Neural cell (in vitro differentiated cells): ENCODE measurements around the gene PRKG1. TPM values are rescaled to one million over a fixed set of nuclear protein-coding genes. Genes with fewer than 3 reads are reported as not detected.

Experiments used
- H2AFZ ChIP-seq: fragments of 200-600, 300-800 bp; sonication (generic), shearing (Covaris generic); 2 replicates; pipeline ENCODE4 v1.6.0; 2014; ENCODE audit warnings: low read depth, mild to moderate bottlenecking, antibody characterized with exemption, low read length, moderate library complexity
- H3F3A ChIP-seq: fragments of 200-600 bp; shearing (Covaris generic); 2 replicates; pipeline ENCODE4 v1.6.1; 2016; ENCODE audit warnings: mild to moderate bottlenecking, moderate library complexity, mixed read lengths, antibody characterized with exemption, low read length; ENCODE audit not compliant: insufficient read depth, poor library complexity, severe bottlenecking
- H3K27ac ChIP-seq: fragments of 200-600, 300-800 bp; sonication (generic), shearing (Covaris generic); 2 replicates; pipeline ENCODE4 v1.5.1; 2014; ENCODE audit warnings: mild to moderate bottlenecking, low read length, moderate library complexity
- H3K27me3 ChIP-seq: fragments of 300-800, 200-600 bp; sonication (generic), shearing (Covaris generic); 2 replicates; pipeline ENCODE4 v1.6.0; 2014; ENCODE audit warnings: mild to moderate bottlenecking, low read depth, low read length, moderate library complexity; ENCODE audit not compliant: insufficient read depth
- H3K36me3 ChIP-seq: fragments of 300-800, 200-600 bp; sonication (generic), shearing (Covaris generic); 2 replicates; pipeline ENCODE4 v1.5.1; 2014; ENCODE audit warnings: mild to moderate bottlenecking, antibody characterized with exemption, low read length, moderate library complexity; ENCODE audit not compliant: insufficient read depth
- H3K4me2 ChIP-seq: fragments of 300-800, 200-600 bp; sonication (generic), shearing (Covaris generic); 2 replicates; pipeline ENCODE4 v1.6.0; 2014; ENCODE audit warnings: mild to moderate bottlenecking, low read length
- H3K4me3 ChIP-seq: fragments of 300-800, 200-600 bp; sonication (generic), shearing (Covaris generic); 2 replicates; pipeline ENCODE4 v1.5.1; 2014; ENCODE audit warnings: mild to moderate bottlenecking, low read length, moderate library complexity
- H3K79me2 ChIP-seq: fragments of 200-600 bp; shearing (Covaris generic); replicated peaks from 2 replicates; pipeline ENCODE4 v1.6.0; 2014; ENCODE audit warnings: mild to moderate bottlenecking, low read length, moderate library complexity; ENCODE audit not compliant: insufficient read depth
- H3K9ac ChIP-seq: fragments of 300-800, 200-600 bp; sonication (generic), shearing (Covaris generic); 2 replicates; pipeline ENCODE4 v1.6.1; 2016; ENCODE audit warnings: mild to moderate bottlenecking, low read length, mixed read lengths
- H3K9me2 ChIP-seq: fragments of 200-600 bp; shearing (Covaris generic); 2 replicates; pipeline ENCODE4 v1.6.1; 2016; ENCODE audit warnings: mild to moderate bottlenecking, low read length, mixed read lengths; ENCODE audit not compliant: insufficient read depth
- H3K9me3 ChIP-seq: fragments of 200-600, 300-800 bp; sonication (generic), shearing (Covaris generic); 2 replicates; pipeline ENCODE4 v1.6.1; 2016; ENCODE audit warnings: mild to moderate bottlenecking, mixed run types, low read length, moderate library complexity, mixed read lengths
- H4K20me1 ChIP-seq: fragments of 200-600 bp; shearing (Covaris generic); 2 replicates; pipeline ENCODE4 v1.6.1; 2016; ENCODE audit warnings: mild to moderate bottlenecking, mixed run types; ENCODE audit not compliant: insufficient read depth
- EP300 ChIP-seq: fragments of 450-650 bp; conservative IDR thresholded peaks from 2 replicates; pipeline ENCODE4 v1.6.1; 2014; ENCODE audit warnings: antibody characterized with exemption, mild to moderate bottlenecking, moderate library complexity; ENCODE audit not compliant: poor library complexity, severe bottlenecking
- EZH2 ChIP-seq: fragments of 200-600, 300-800 bp; shearing (Covaris generic), sonication (generic); IDR thresholded peaks from 2 replicates; pipeline ENCODE4 v1.6.1; 2014; ENCODE audit warnings: antibody characterized with exemption, low read length, borderline replicate concordance, mild to moderate bottlenecking; ENCODE audit not compliant: insufficient read depth, poor library complexity, severe bottlenecking
- MXI1 ChIP-seq: fragments of 450-650 bp; conservative IDR thresholded peaks from 2 replicates; pipeline ENCODE4 v1.6.1; 2014; ENCODE audit warnings: antibody characterized with exemption, mild to moderate bottlenecking; ENCODE audit not compliant: poor library complexity, severe bottlenecking
- POLR2AphosphoS5 ChIP-seq: IDR thresholded peaks from 2 replicates; pipeline ENCODE4 v1.6.1; 2012
- RAD21 ChIP-seq: fragments of 450-650 bp; conservative IDR thresholded peaks from 2 replicates; pipeline ENCODE4 v1.6.1; 2014; ENCODE audit warnings: antibody characterized with exemption, mild to moderate bottlenecking, moderate library complexity
- SMC3 ChIP-seq: fragments of 450-650 bp; conservative IDR thresholded peaks from 2 replicates; pipeline ENCODE4 v1.6.1; 2014; ENCODE audit warnings: antibody characterized with exemption, mild to moderate bottlenecking, moderate library complexity; ENCODE audit not compliant: poor library complexity
- TAF1 ChIP-seq: IDR thresholded peaks from 2 replicates; pipeline ENCODE4 v1.6.1; 2012; ENCODE audit warnings: low read depth
- polyA plus RNA-seq: library from polyadenylated mRNA; depleted of rRNA; stranded (reverse); fragments of >200 nt; gene quantifications from 2 replicates; pipeline ENCODE4 v1.2.3, GENCODE V29; 2014
- TF ChIP-seq, protein P1 (sequence below): fragments of 450-650 bp; IDR thresholded peaks from 2 replicates; pipeline ENCODE4 v1.5.1; 2014; ENCODE audit warnings: antibody characterized with exemption, mild to moderate bottlenecking, moderate library complexity; ENCODE audit not compliant: poor library complexity, severe bottlenecking
- TF ChIP-seq, protein P2 (sequence below): IDR thresholded peaks from 2 replicates; pipeline ENCODE4 v1.6.1; 2012; ENCODE audit warnings: borderline replicate concordance

Gene PRKG1
- polyA plus RNA-seq, 1 donor from 2014 or later = 2.2 TPM

DNA sequence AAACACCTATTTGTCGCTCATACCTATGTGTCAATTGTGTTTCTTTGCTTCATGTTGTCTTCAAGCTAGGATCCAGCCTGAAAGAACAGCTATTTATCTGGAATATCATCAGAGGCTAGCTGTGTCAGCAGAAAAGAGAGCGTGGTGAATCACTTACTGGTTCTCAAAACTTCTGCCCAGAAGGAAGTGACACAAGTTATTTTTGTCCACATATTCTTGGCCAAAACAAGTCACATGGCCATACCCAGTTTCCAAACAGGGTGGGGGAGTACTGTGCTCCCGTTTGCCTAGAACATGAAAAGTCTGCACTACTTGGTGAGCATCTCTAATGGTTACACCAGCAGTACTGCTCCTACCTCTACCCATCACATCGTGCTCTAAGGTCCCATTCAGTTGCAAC is 786.0 kb downstream of the PRKG1 start:
- no peak overlapping the region for H3K4me2 ChIP-seq
- no peaks in the 10 kb centered on the region for H3F3A ChIP-seq
- H3K9me3 ChIP-seq = no peaks in the 10 kb centered on the region
- H4K20me1 ChIP-seq = no peaks in the 10 kb centered on the region
- no peak overlapping the region for H2AFZ ChIP-seq
- H3K4me3 ChIP-seq = no peak overlapping the region
- H3K36me3 ChIP-seq = no peaks in the 10 kb centered on the region
- H3K79me2 ChIP-seq = no peaks in the 10 kb centered on the region
- no peaks in the 10 kb centered on the region for H3K9me2 ChIP-seq
- no peak overlapping the region for H3K9ac ChIP-seq
- no peaks in the 10 kb centered on the region for H3K27me3 ChIP-seq
- TF ChIP-seq TAF1 (no peak), MXI1 (no peak), SMC3 (no peak)
- TF ChIP-seq, protein P1, sequence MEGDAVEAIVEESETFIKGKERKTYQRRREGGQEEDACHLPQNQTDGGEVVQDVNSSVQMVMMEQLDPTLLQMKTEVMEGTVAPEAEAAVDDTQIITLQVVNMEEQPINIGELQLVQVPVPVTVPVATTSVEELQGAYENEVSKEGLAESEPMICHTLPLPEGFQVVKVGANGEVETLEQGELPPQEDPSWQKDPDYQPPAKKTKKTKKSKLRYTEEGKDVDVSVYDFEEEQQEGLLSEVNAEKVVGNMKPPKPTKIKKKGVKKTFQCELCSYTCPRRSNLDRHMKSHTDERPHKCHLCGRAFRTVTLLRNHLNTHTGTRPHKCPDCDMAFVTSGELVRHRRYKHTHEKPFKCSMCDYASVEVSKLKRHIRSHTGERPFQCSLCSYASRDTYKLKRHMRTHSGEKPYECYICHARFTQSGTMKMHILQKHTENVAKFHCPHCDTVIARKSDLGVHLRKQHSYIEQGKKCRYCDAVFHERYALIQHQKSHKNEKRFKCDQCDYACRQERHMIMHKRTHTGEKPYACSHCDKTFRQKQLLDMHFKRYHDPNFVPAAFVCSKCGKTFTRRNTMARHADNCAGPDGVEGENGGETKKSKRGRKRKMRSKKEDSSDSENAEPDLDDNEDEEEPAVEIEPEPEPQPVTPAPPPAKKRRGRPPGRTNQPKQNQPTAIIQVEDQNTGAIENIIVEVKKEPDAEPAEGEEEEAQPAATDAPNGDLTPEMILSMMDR = no peak
- no peak overlapping the region for H3K27ac ChIP-seq

DNA sequence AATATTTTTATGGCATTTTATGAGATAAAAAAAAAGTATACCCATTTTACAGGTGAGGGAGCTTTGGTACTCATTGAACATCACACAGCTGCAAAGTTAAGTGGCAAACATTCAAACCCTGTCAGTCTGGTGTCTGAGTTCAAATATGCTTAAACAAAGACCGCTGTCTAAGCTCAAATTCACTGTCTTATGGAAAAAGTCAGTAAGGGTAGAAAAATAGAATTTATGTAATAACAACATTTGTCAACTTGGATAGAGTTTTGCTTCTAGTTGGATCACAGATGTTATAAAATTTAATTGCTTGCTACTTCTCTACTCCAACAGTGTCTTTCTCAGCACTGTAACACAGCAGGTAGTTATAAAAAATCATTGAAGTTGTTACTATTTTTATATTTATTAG is 786.8 kb downstream of the PRKG1 start:
- no peak overlapping the region for H3K4me3 ChIP-seq
- TF ChIP-seq EP300 (no peak), RAD21 (no peak), SMC3 (no peak), EZH2 (no peak), MXI1 (no peak), POLR2AphosphoS5 (no peak), TAF1 (no peak)
- TF ChIP-seq, protein P2, sequence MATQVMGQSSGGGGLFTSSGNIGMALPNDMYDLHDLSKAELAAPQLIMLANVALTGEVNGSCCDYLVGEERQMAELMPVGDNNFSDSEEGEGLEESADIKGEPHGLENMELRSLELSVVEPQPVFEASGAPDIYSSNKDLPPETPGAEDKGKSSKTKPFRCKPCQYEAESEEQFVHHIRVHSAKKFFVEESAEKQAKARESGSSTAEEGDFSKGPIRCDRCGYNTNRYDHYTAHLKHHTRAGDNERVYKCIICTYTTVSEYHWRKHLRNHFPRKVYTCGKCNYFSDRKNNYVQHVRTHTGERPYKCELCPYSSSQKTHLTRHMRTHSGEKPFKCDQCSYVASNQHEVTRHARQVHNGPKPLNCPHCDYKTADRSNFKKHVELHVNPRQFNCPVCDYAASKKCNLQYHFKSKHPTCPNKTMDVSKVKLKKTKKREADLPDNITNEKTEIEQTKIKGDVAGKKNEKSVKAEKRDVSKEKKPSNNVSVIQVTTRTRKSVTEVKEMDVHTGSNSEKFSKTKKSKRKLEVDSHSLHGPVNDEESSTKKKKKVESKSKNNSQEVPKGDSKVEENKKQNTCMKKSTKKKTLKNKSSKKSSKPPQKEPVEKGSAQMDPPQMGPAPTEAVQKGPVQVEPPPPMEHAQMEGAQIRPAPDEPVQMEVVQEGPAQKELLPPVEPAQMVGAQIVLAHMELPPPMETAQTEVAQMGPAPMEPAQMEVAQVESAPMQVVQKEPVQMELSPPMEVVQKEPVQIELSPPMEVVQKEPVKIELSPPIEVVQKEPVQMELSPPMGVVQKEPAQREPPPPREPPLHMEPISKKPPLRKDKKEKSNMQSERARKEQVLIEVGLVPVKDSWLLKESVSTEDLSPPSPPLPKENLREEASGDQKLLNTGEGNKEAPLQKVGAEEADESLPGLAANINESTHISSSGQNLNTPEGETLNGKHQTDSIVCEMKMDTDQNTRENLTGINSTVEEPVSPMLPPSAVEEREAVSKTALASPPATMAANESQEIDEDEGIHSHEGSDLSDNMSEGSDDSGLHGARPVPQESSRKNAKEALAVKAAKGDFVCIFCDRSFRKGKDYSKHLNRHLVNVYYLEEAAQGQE = no peak
- TF ChIP-seq, protein P1 = no peak
- no peaks in the 10 kb centered on the region for H3K27me3 ChIP-seq
- H3K9me2 ChIP-seq = no peaks in the 10 kb centered on the region
- no peaks in the 10 kb centered on the region for H3K36me3 ChIP-seq
- H3K9ac ChIP-seq = no peak overlapping the region
- no peaks in the 10 kb centered on the region for H3F3A ChIP-seq
- H3K79me2 ChIP-seq = no peaks in the 10 kb centered on the region
- no peaks in the 10 kb centered on the region for H4K20me1 ChIP-seq
- no peaks in the 10 kb centered on the region for H3K9me3 ChIP-seq
- H3K4me2 ChIP-seq = no peak overlapping the region
- no peak overlapping the region for H3K27ac ChIP-seq
- H2AFZ ChIP-seq = no peak overlapping the region
